Iris pigment epithelial cell (primary cell): ENCODE measurements around the gene CHCHD6.

ENCODE experiments used
- DNase-seq: peaks from one replicate; pipeline ENCODE4 v3.0.0-alpha.2; 2011; ENCODE audit warnings: low read depth

Gene CHCHD6

GRCh38 chr3:126668450-126669401, 35.3 kb upstream of the CHCHD6 start:
- DNase-seq = no peak

- DNase-seq = no peak
These were observed 32.5 kb upstream of the CHCHD6 start for GRCh38 chr3:126671521-126671920.

- no peak for DNase-seq
These were observed 31.7 kb upstream of the CHCHD6 start for GRCh38 chr3:126672340-126672739.

- no peak for DNase-seq
These were observed 31.3 kb upstream of the CHCHD6 start for GRCh38 chr3:126672741-126673140.

GRCh38 chr3:126676919-126677705, 26.9 kb upstream of the CHCHD6 start:
- peak; percentile 41 for DNase-seq

GRCh38 chr3:126677862-126678503, 26.1 kb upstream of the CHCHD6 start:
- no peak for DNase-seq

- DNase-seq = no peak
These were observed 25.2 kb upstream of the CHCHD6 start for GRCh38 chr3:126678693-126679317.

- peak; percentile 65 for DNase-seq
These were observed 24.7 kb upstream of the CHCHD6 start for GRCh38 chr3:126679318-126679751.

GRCh38 chr3:126679831-126680666, 24.0 kb upstream of the CHCHD6 start:
- no peak for DNase-seq

GRCh38 chr3:126680667-126681055, 23.4 kb upstream of the CHCHD6 start:
- no peak for DNase-seq

GRCh38 chr3:126682009-126682408, 22.0 kb upstream of the CHCHD6 start:
- DNase-seq = no peak

- no peak for DNase-seq
These were observed 21.0 kb upstream of the CHCHD6 start for GRCh38 chr3:126683069-126683468.

GRCh38 chr3:126684218-126684751, 19.8 kb upstream of the CHCHD6 start:
- DNase-seq = no peak

- DNase-seq = peak; percentile 12
These were observed 19.0 kb upstream of the CHCHD6 start for GRCh38 chr3:126685021-126685420.

GRCh38 chr3:126685493-126685892, 18.5 kb upstream of the CHCHD6 start:
- DNase-seq = no peak

GRCh38 chr3:126691765-126692164, 12.3 kb upstream of the CHCHD6 start:
- DNase-seq = no peak

- no peak for DNase-seq
These were observed 11.2 kb upstream of the CHCHD6 start for GRCh38 chr3:126692858-126693257.

GRCh38 chr3:126693921-126694320, 10.1 kb upstream of the CHCHD6 start:
- DNase-seq = no peak

- DNase-seq = no peak
These were observed 7.3 kb upstream of the CHCHD6 start for GRCh38 chr3:126696701-126697267.

- DNase-seq = no peak
These were observed 5.0 kb upstream of the CHCHD6 start for GRCh38 chr3:126699011-126699410.
